Transverse colon (tissue), 4 donors: ENCODE measurements around the gene VSIG4. TPM values are rescaled to one million over a fixed set of nuclear protein-coding genes. Genes with fewer than 3 reads are reported as not detected.

ENCODE experiments used
- DNase-seq: peaks from one replicate; pipeline ENCODE4 v3.0.0-alpha.2; 2019
- H3K27ac ChIP-seq, 4 donors: fragments of 200-600 bp; sonication (generic); 2 replicates each; pipeline ENCODE4 v1.5.1; 2016 to 2018; ENCODE audit warnings: inconsistent platforms in 4 of 4
- H3K27me3 ChIP-seq: fragments of 200-600 bp; sonication (generic); 2 replicates; pipeline ENCODE4 v1.5.1; 2017; ENCODE audit warnings: inconsistent platforms
- H3K36me3 ChIP-seq, 4 donors: fragments of 200-600 bp; sonication (generic); 2 replicates each; pipeline ENCODE4 v1.5.1; 2017 to 2019; ENCODE audit warnings: inconsistent platforms in 4 of 4
- H3K4me1 ChIP-seq, 4 donors: fragments of 200-600 bp; sonication (generic); 2 replicates each; pipeline ENCODE4 v1.5.1; 2017 to 2020; ENCODE audit warnings: inconsistent platforms in 4 of 4
- H3K4me3 ChIP-seq, 4 donors: fragments of 200-600 bp; sonication (generic); 1 replicate in 1 of 4; 2 replicates in 3 of 4; pipeline versions ENCODE4 v1.5.1 to v1.6.1; 2017 to 2019; ENCODE audit warnings: inconsistent platforms in 4 of 4
- H3K9me3 ChIP-seq, 2 donors: fragments of 200-600 bp; sonication (generic); 2 replicates each; pipeline ENCODE4 v1.5.1; 2017 to 2019; ENCODE audit warnings: inconsistent platforms in 2 of 2
- EP300 ChIP-seq: sonication (generic); formaldehyde crosslinking; IDR thresholded peaks from one replicate; pipeline ENCODE4 v1.6.1; 2017; ENCODE audit warnings: antibody characterized with exemption, low read depth
- POLR2A ChIP-seq: fragments of 450-650 bp; IDR thresholded peaks from one replicate; pipeline ENCODE4 v1.6.1; 2016; ENCODE audit warnings: antibody characterized with exemption, mild to moderate bottlenecking, moderate library complexity
- POLR2AphosphoS5 ChIP-seq, 3 donors: sonication (generic); formaldehyde crosslinking; IDR thresholded peaks; one replicate each; pipeline ENCODE4 v1.6.1; 2016; ENCODE audit warnings: antibody characterized with exemption in 3 of 3
- WGBS, 2 donors: methylation state at CpG; one replicate each; pipeline ENCODE4 v1.1.5; 2018; ENCODE audit warnings: low coverage in 1 of 2; 5-methylcytosine and 5-hydroxymethylcytosine counted together
- in situ Hi-C, 4 donors: fragments of 200-750 bp; cut with MboI; loops; one replicate each; pipeline versions ENCODE4 v1.15.0 to v1.15.1; 2017; ENCODE audit warnings: low sequenced_read_pairs in 3 of 4, low pct_ligation_motif_present in 1 of 4, low pct_unique_long_range_greater_than_20kb in 1 of 4
- intact Hi-C: fragments of 100-400 bp; cut with DNase I; formaldehyde crosslinking; loops from one replicate; pipeline ENCODE4 v1.15.1; 2023; ENCODE audit warnings: low total_unique reads
- total RNA-seq, 4 donors: library from RNA; depleted of rRNA; stranded (reverse); fragments of >200 nt; gene quantifications; one replicate each; pipeline ENCODE4 v1.1.0, GENCODE V29; 2016
- TF ChIP-seq, protein P1 (sequence below), 5 experiments: fragments of 200-600 bp in 3 of 5; fragments of 450-650 bp in 2 of 5; sonication (generic) in 3 of 5; IDR thresholded peaks; 1 replicate in 2 of 5; 2 replicates in 3 of 5; pipeline ENCODE4 v1.5.1; 2016 to 2017; ENCODE audit warnings: antibody characterized with exemption in 5 of 5, inconsistent platforms in 3 of 5, mild to moderate bottlenecking in 2 of 5, moderate library complexity in 1 of 5

VSIG4 gene
- total RNA-seq, 4 donors from 2014 or later, result 7.5 to 66.9 (median 32.1) TPM

DNA sequence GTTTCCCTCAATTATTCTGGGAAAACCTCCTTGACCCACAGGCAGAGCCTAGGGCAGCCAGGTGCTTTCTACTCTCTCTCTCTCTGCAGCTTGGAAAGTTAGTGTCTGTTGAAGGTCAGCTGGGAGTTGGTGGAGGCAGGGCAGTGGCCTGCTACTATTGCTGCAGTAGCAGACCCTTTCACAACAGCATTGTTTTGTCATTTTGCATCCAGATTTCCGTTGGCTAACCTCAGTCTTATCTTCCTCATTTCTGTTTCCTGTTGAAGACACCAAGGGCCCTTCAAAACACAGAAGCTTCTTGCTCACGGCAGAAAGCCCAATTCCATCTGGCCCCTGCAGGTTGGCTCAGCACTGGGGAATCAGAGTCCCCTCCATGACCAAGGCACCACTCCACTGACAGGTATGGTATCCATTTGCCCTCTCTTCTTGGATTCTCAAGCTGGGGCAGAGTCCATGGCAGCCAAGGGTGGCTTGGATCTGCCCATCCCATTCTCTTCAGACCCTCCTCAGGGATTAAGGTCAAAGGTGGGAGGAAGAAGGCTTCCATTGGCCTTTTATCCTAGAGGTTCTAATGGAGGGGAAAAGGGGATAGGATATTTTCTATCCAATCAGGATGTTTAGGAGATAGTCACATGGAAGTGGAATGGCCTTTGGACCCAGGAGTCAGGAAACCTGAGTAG, 24.6 kb downstream of the VSIG4 start:
- H3K4me1 ChIP-seq, result no peaks in the 10 kb centered on the region
- peak; percentile 17 for DNase-seq
- peak overlapping the region in 1 of 4 donors; percentile 13 for H3K4me3 ChIP-seq
- H3K9me3 ChIP-seq, result no peaks in the 10 kb centered on the region
- peak overlapping the region in 3 of 4 donors; percentile 28 to 62 (median 52) for H3K27ac ChIP-seq
- H3K27me3 ChIP-seq, result no peaks in the 10 kb centered on the region
- TF ChIP-seq POLR2A (peak; percentile 39), EP300 (no peak), POLR2AphosphoS5 (IDR thresholded peaks at IDR 0.05) (peak in 2 of 3 donors; percentile 11 to 26)
- TF ChIP-seq, protein P1, sequence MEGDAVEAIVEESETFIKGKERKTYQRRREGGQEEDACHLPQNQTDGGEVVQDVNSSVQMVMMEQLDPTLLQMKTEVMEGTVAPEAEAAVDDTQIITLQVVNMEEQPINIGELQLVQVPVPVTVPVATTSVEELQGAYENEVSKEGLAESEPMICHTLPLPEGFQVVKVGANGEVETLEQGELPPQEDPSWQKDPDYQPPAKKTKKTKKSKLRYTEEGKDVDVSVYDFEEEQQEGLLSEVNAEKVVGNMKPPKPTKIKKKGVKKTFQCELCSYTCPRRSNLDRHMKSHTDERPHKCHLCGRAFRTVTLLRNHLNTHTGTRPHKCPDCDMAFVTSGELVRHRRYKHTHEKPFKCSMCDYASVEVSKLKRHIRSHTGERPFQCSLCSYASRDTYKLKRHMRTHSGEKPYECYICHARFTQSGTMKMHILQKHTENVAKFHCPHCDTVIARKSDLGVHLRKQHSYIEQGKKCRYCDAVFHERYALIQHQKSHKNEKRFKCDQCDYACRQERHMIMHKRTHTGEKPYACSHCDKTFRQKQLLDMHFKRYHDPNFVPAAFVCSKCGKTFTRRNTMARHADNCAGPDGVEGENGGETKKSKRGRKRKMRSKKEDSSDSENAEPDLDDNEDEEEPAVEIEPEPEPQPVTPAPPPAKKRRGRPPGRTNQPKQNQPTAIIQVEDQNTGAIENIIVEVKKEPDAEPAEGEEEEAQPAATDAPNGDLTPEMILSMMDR (IDR thresholded peaks at IDR 0.05), result no peak
- no peaks in the 10 kb centered on the region for H3K36me3 ChIP-seq
- intact Hi-C loops (no loop called here), in situ Hi-C loops (no loop called here)
- 37% methylated on average over 2 of the region's 2 CpGs; no CpG with 5 or more reads in 1 of the 2 donors for WGBS, 2 donors

DNA sequence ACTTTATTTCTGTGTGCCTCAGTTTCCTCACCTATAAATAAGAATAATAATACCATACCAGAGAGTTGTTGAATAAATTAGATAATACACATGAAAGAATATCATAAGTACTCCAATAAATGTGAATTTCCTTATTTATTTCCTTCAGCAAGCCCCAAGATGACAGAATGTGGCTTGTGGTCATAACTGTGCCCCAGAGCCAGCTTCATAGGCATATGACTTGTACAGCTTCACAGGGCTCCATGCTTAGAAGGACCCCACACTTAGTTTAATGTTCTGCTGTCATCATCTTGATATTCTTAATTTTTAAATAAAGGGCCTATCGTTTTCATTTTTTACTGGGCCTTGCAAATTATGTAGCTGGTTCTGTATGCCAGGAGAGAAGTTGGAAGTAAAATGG, 25.3 kb downstream of the VSIG4 start:
- H3K27ac ChIP-seq, result peak overlapping the region in 2 of 4 donors; percentile 8 to 47
- TF ChIP-seq POLR2A, result no peak
- TF ChIP-seq, protein P1 (IDR thresholded peaks at IDR 0.05), result no peak
- TF ChIP-seq EP300, result no peak
- no peak for TF ChIP-seq POLR2AphosphoS5 (IDR thresholded peaks at IDR 0.05)
- no peaks in the 10 kb centered on the region for H3K27me3 ChIP-seq
- no peak for DNase-seq
- H3K36me3 ChIP-seq, result no peaks in the 10 kb centered on the region
- intact Hi-C loops (no loop called here), in situ Hi-C loops (no loop called here)
- H3K9me3 ChIP-seq, result no peaks in the 10 kb centered on the region
- WGBS, 2 donors, result 72% methylated on average over 1 of the region's 1 CpG; no CpG with 5 or more reads in 1 of the 2 donors
- H3K4me1 ChIP-seq, result no peaks in the 10 kb centered on the region
- no peak overlapping the region for H3K4me3 ChIP-seq

DNA sequence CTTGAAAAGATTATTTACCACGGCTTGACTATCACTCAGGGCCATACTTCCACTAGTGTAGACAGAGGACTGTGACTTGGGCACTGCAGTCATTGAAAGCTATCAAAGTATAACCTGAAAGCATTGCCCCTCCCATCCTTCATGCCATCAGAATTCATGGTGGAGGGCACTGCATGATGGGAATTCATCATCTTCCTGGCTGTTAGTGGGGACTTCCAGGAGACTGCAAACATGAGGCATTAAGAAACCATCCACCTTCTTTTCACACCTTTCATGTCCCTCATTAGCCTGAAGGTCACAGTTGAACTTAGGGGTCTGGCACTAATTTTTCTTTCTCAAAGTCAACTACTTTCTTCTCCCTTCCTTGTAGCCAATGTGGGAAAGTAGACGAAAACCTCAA, 25.8 kb downstream of the VSIG4 start:
- in situ Hi-C loops, result no loop called here

DNA sequence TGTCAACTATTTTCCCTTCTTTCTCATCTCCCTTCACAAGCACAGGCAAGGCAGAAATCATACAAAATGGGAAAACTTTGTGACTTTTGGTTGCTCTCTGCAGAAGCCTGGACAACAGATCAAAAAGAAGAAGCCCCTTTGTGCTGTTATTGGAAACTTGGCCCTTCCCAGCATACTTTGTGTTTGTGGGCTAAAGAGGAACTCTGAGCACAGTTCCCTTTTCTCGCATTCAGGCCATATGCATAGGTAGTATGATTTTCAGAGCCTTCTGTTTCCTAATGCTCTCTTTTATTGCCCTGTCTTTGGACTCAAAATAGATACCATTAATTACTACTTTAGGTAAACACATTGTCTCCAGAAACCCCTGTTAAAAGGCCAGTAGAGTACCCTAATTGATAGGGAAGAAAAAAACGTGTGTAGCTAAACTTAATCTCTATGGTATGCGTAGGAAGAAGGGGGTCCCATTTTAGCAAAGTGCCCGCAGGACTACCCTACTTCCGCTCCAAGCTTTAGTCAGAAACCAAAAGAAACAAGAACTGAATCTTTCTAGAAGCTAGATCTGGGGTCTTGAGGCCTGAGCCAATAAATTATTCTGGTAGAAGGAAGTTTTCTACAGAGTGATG, 26.6 kb downstream of the VSIG4 start:
- Histone ChIP-seq H3K9me3 (no peaks in the 10 kb centered on the region), H3K4me1 (no peaks in the 10 kb centered on the region), H3K4me3 (no peak overlapping the region), H3K36me3 (no peaks in the 10 kb centered on the region), H3K27ac (peak overlapping the region in 1 of 4 donors; percentile 47), H3K27me3 (no peaks in the 10 kb centered on the region)
- intact Hi-C loops (no loop called here), in situ Hi-C loops (no loop called here)
- TF ChIP-seq EP300, result no peak
- no peak for TF ChIP-seq POLR2A
- TF ChIP-seq, protein P1 (IDR thresholded peaks at IDR 0.05), result no peak
- no peak for TF ChIP-seq POLR2AphosphoS5 (IDR thresholded peaks at IDR 0.05)
- DNase-seq, result no peak
- 68% methylated on average over 5 of the region's 5 CpGs; no CpG with 5 or more reads in 1 of the 2 donors for WGBS, 2 donors

More for the DNA sequence above, 25.8 kb downstream of the VSIG4 start:
- intact Hi-C loops, result no loop called here
- Histone ChIP-seq H3K27me3 (no peaks in the 10 kb centered on the region), H3K9me3 (no peaks in the 10 kb centered on the region), H3K36me3 (no peaks in the 10 kb centered on the region), H3K4me1 (no peaks in the 10 kb centered on the region), H3K4me3 (no peak overlapping the region), H3K27ac (peak overlapping the region in 2 of 4 donors; percentile 27 to 47)
- WGBS, 2 donors, result 47 to 62% methylated on average over 1 to 2 of the region's 2 CpGs
- TF ChIP-seq POLR2A (no peak), EP300 (no peak), POLR2AphosphoS5 (IDR thresholded peaks at IDR 0.05) (no peak)
- TF ChIP-seq, protein P1 (IDR thresholded peaks at IDR 0.05), result no peak
- no peak for DNase-seq
